ENCODE measurements around the gene SORCS3.

GRCh38 chr10:104988686-104989085 is 347.6 kb downstream of the SORCS3 start:
- no peak for TF ChIP-seq CTCF (IDR thresholded peaks at IDR 0.05)
- no peak for TF ChIP-seq POLR2A (IDR thresholded peaks at IDR 0.05)

Data from esophagus squamous epithelium (tissue), 4 donors.